Fibroblast of skin of right quadriceps (primary cell): ENCODE data around the gene APLN.

Experiments
- DNase-seq: peaks from one replicate; pipeline ENCODE4 v3.0.0-alpha.2; 2013

The APLN gene, protein sequence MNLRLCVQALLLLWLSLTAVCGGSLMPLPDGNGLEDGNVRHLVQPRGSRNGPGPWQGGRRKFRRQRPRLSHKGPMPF

DNA sequence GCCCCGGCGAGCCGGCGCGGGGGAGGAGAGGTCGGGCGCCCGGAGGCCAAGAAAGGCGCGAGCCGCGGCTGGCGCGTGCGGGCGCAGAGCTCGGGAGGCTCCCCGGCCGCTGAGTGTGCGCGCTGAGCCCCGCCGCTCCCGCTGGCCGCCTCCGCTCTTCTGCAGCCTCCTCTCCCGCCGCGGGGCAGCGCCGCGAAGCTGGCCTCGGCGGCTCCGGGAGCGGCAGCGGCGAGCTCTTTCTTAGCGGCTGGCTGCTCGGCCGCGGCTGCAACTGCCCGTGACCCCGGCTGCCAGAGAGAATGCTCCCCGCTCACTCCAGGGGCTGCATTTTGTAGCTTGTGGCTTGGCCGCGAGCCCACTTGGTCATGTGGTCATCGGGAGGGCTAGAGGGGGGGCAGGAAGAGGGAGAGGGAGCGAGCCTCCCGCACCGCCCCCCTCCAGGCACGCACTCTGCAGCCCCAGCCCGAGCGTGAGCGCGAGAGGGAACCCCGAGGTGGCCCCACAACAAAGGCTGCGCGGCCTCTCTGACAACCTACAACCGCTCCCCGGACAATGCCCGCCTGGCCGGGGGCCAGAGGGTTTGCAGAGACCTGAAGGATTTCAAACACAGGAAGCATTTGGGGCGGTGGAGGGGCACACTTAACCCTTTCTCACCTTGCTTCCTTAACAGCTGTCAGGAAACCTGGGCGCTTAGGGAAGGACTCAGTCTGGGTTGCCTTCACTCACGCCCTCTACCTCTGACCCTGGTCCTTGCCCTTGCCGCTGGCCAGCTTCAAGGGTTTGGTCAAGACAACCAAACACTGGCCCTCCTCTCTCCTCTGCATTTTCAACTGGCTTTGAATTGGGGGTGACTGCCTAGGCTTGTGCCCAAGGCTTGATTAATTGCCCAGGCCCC is at the start of gene APLN:
Gene APLN, minus strand, starts transcription at position 305 of the 895 bp plus-strand sequence. CDS start 326 bp downstream, outside the sequence.
- DNase-seq, result peak; percentile 19

DNA sequence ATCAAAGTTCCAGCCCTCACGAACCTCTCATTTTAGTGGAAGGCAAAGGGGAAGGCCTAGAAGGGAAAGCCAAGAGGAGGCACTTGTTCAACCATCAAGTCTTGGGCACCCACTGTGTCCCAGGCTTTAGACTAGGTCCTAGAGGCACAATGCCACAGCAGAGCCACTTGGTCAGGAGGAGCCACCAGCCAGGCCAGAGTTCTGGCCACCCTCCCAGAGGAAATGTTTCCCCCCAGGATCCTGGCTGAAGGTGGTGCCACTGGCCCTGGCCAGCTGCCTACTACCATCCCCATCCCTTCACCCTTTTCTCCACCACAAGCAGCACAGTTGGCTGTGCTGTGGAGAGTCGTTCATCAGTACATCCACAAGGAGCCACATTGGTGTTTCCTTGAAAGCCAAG is 49.7 kb upstream of the APLN start:
- DNase-seq, result no peak

DNA sequence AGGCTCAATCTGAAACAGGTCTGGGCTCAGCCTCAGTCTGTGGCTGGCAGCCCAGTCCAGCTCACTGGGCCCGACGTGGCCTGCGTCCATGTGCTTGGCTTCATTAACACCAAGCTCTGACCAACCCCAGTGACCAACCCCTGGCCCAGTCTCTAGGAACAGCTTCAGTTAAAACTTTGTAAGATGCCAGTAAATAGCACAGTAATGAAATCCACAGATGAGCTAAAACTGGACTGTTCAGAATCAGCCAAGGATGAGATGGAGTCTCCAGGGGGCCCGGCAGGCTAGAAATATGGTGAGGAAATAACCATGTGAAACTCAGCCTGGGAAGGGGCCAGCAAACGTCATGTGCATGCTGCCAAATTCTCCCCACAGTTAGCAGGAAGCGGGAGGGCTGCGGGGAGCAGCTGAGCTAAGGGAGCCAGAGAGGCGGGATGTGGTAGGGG is 46.9 kb upstream of the APLN start:
- peak; percentile 63 for DNase-seq

DNA sequence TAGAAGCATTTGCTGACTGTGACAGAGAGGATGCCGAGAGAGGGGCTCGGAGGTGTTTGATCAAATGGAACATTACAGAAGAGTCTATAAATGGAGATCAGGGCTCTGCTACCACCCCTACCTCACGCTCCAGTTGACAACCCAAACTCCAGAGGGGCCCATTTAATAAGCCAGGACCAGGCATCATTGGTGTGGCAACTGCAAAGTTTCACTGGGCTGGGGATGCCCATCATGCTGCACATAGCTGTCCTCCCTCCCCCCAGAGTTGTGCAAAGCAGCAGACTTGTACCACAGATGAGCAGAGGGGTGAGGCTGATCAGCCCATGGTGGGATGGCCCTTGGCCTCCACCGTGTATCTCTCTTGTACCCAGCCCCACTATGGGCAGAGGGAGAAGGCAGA is 45.8 kb upstream of the APLN start:
- DNase-seq, result no peak

DNA sequence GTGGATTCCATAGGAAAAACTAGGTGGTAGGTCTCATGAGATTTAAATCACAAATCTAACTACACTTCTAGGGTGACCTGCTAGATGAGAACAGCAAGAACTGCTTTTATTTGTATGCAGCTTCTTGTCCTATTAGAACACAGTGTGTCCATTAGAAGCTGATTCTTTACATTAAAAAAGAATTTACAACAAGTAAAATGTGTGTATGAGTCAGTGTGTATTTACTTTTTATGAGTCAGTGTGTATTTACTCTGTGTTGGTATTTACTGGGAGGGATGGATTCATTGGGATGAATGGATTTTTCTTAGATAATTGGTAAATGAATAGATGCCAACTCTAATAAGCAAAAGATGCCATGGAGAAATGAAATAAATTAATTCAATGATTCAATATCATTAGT is 43.4 kb upstream of the APLN start:
- no peak for DNase-seq

DNA sequence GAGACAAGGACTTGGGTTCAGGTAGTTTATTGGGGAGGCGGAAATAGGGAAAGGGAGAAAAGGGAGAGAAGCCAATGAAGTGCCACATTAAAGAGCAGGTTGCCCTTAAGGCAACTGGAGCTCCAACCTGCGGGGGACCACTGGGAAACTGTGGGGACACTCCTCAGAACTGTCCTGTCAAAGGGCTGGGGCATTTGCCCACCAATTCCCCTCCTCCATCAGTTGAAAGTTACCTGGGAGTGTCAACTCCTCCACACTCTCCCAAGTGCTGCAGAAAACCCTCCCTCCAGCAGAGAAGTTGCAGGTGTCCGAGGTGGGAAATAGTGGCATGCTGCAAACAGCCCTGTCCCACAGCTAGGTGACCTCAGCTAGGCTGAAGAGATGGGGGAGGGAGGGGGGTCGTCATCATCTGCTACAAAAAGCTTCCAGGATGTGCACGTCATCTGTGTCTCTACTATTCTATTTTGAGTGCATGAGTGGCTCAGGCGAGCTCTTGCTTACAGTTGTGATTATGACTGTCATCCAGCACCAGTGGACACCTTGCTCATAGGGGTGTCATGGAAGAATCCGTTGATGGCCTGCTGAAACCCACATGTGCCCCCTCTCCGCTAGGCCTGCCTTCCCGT is 42.6 kb upstream of the APLN start:
- DNase-seq, result no peak

DNA sequence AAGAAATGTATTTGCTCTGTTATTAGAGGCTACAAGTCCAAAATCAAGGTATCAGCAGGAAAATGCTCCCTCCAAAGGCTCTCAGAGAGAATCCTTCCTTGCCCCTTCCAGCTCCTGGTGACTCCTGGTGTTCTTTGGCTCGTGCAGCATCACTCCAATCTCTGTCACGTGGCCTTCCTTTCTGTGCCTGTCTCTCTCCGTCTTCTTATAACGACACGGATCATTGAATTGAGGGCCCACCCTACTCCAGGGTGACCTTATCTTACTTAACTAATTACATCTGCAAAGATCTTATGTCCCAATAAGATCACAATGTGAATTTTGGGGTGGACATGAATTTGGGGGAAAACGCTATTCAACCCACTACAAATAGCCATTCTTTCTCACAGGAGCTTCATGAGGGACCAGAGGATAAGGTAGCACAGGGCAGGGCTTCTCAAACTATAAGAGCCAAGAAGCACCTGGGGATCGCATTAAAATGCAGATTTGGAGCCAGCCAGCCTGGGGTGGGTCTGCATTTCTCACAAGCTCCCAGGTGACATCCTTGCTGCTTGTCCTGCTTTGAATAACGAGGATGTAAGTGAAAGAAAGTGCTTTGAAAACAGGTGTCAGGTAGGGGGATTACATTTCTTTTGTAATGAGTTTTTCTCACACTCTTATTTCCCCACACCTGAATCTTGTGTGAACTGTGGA is 41.9 kb upstream of the APLN start:
- no peak for DNase-seq

DNA sequence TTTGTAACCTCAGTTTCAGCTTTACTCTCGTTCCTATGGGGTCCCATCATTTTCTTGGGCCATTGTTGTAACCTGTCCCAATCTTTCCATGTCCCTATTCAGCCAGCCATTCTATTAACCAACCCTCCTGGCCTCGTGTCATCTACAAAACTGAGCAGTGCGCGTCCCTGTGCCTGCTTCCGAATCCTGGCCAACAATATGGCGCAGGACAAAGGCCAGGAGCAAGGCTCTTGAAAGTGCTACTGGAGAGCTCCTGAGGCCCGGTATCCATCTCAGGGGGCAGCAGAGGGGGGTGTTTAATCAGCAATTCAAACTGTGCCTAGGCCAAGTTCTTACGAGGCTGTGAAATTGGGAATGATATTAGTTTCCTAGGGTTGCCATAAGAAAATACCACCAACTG is 41.2 kb upstream of the APLN start:
- DNase-seq, result no peak

DNA sequence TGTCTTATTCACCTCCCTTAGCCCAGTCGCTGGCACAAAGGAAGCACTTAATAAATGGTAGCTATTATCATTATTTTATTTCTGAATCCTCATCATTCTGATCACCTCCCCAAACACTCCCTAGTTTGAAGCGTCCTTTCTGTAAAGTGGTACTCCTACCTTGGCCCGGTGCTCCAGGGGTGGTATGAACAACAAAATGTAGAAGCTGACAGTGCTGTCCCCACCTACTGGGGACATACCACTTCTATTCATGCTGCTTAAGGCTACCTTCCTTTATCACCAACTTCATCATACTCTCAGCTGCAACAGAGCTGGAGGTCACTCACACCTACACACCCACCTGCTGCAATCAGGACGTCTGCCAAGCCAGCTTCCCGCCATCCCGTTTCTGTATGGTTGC is 40.8 kb upstream of the APLN start:
- no peak for DNase-seq

DNA sequence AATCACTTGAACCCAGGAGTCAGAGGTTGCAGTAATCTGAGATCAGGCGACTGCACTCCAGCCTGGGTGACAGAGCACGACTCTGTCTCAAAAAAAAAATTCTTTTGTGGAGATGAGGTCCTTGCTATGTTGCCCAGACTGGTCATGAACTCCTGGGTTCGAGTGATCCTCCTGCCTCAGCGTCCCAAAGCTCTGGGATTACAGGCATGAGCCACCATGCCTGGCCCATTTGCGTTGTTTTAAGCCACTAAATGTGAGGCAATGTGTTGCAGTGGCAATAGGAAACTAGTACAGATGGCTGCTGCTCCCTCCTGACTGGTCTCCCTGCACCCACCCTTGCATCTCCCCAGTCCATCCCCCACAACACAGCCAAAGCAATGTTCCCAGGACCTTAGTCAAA is 40.0 kb upstream of the APLN start:
- no peak for DNase-seq

DNA sequence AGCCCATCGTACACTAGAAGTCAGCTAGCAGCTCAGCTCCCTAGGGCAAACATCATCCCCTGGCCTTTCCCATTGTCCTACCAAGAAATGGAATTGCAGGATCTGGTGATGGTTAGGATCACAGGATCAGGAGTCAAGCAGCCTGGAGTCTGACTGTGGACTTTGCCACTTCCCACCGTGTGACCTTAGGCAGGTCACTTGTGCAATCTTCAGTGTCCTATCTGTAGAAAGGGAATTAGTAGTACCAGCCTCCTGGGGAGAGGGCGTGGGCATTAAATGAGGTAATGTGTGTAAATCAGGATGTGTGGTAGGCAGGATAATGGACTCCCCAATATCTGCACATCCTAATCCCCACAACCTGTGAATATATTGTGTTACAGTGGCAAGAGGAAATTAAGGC is 38.6 kb upstream of the APLN start:
- DNase-seq, result no peak

DNA sequence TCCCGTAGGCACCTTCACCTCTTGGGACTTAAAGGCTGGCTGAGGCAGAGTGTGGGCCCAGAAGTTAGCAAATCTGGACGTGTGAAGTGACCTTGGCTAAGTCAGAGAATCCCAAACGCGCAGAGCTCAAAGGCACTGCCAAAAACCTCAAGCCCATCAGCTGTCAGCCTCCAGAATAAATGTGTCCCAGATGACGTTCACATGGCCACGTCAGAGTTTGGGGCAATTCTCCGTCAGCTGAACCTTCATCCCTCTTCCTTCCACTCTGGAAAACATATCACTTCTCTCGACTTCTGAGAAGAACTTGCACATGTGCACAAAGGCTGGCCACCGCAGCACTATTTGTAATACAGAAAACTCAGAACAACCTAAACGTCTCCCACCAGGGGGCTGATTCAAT is 35.7 kb upstream of the APLN start:
- peak; percentile 56 for DNase-seq

DNA sequence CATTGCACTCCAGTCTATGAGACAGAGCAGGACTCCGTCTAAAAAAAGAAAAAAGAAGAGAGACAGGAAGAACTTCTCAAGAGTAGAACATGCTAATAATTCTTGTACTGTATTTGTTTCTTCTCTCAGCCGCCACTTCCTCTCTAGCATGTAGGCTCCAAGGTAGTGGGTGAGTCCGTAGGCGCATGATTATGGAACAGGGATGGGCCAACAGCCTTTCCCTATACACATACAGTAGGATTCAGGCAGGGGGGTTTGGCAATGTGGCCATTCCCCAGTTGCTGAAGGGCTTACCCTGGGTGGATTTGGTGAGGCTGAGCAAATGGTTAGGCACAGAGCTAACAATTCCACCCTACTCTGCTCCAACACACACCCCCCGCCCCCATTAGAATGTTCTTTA is 35.0 kb upstream of the APLN start:
- DNase-seq, result no peak

DNA sequence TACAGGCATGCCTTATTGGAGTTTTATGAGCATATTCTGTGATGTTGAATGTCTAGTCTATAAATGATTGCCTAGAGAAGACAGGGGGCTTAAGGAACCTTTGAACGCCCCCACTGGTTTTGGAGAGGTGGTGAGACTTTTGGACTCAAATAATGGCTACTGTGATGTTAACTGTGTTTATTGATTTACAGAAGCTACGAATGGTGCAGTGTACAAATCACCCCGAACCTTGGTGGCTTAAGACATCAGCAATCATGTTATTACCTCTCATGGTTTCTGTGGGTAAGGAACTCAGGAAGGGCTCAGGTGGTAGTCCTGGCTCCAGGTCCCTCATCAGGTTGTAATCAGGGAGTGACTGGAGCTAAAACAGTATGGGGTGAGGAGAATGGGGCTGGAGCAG is 33.3 kb upstream of the APLN start:
- no peak for DNase-seq

DNA sequence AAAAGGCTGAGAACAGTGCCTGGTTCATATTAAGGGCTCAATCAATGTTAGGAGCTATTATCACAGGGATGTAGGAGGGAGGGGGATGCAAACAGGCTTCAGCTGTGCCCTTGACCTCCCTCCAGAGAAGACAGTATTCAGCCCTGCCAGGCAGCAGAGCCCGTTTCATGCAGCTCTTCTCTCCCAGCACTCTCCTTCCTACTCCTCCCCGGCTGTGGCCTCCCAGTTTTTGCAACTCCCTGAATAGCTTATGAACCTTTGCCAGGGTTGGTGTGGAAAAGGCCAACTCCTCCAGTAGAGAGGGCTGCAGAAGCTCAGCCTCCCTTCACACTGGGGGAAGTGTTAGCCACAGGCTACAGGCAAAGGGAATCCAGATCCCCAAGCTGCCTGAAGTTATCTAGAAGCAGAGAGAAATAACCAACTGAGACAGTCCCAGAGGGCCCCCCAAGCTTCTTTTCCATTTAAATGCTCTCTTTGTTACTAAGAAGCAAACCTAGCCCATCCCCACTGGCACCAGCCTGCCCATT is 31.7 kb upstream of the APLN start:
- peak; percentile 23 for DNase-seq

DNA sequence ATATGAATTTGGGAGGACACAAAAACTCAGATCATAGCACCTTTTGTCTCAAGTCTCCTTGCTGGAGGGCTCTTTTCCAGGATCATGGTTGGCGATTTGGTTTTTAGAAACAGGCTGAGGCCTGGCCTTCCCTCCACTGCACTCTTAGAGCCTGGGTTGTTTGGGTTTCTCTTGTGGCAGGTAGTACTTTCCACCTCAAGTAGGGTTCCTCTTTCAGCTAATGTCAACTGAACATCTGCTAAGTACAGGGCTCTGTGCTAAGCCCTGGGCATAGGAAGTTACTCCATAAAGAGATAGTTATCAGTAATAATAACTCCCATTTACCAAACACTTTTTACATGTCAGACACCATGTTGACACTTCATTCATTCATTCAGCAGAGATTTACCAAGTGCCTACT is 28.2 kb upstream of the APLN start:
- no peak for DNase-seq

DNA sequence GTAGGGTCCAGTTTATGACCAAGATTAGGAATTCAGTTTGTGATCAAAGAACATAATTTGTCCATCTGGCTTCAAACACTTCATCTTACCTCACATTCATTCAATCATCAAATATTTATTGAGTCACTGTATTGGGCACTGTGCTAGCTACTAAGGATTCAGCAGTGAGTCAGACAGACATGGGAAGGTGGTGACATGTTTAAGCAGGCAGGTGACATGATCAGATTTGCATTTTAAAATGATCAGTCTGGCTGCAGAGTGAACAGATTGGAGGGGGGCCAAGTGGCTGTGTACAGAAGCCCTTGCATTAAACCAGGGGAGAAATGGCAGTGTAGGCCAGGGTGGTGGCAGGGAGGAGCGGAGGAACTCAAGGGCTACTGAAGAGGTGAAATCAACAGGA is 25.1 kb upstream of the APLN start:
- DNase-seq, result no peak

DNA sequence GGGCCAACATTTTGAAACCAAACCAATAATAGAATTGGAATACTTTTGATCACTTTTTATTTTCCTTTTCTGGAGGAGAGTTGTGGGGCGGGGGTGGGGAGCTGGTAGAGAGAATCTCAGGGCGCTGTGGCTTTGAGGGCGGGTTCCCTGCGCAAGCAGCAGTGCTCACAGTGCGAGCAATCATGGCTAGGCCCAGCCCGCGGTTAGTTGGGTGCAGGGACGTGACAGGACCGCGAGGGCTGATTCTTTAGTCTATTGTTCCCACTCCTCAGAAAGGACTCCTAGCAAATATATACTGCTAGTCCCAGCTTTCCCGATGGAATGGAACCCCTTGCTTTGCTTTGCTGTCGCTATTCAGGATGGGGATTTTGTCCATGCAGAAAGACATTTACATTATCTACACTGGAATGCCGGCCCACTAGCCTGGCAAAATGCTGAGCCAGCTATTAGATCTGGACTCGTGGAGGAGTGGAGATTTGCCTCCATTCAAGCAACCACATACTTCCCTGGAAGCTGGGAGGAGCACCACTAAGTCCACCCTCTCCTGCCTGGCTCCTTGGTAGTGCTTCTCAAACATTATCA is 23.9 kb upstream of the APLN start:
- DNase-seq, result no peak

DNA sequence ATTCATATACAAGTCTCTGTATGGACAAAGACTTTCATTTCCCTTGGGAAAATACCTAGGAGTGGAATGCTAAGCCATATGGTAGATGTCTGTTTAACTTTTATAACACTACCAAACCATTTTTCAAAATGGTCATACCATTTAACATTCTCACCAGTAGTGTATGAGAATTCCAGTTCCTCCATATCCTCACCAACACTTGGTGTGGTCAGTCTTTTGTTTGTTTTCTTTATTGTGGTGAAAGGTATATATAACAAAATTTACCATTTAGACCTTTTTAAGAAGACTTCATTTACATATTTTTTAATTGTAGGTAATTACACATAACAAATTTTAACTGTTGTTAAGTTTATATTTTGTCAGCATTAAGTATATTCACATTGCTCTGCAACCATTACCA is 12.7 kb upstream of the APLN start:
- no peak for DNase-seq

DNA sequence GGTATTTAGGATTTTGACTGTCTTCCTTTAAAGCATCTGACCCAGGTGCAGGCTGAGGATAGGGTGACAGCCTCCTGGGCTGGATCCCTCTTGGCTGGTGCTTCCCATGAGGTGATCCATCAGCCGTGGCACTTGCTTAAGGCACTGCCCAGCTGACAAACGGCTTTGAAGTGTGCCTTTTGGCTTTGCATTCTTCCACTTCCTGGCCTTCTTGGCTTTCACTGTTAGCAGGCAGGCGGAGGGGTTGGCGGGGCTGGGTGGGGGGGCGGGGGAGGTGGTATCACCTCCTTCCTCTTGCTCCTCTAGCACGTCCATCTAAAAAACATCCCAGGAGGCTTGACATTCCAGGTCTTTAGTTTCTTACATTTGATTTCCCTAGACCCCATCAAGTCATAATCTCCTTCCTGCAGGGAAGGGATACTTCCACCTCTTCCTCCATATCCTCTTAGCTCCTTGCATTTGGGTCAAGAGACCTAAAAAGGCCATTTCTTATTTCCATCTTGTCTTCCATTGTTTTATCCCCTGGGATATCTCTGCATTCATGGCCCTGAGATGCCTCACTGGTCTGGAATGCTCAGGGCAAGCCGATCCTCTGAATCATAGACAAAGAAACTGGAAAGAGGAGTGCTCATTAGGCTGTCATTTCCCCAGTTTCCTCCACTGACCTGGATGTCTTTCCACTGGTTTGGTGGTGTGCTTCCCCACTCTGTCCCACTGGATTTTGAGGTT is 11.3 kb upstream of the APLN start:
- DNase-seq, result peak; percentile 88

DNA sequence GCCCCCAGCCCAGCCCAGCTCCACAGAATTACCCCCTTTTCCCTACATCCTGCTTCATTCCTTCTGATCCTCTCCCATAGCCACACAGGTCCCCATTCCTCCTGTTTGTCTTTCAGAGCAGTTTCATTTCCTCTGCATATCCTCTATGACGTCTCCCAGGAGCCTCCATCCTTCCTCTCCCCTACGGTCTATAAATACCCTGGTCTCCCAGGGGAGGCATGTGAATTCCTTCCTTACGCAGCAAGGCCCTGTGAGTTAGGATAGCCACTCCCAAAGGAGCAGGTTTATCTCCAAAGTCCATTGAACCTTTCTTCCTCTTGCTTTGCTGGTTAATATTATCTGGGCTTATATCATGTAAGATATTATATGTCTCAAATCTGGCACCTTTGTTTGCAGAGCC is 8.4 kb upstream of the APLN start:
- DNase-seq, result peak; percentile 78

DNA sequence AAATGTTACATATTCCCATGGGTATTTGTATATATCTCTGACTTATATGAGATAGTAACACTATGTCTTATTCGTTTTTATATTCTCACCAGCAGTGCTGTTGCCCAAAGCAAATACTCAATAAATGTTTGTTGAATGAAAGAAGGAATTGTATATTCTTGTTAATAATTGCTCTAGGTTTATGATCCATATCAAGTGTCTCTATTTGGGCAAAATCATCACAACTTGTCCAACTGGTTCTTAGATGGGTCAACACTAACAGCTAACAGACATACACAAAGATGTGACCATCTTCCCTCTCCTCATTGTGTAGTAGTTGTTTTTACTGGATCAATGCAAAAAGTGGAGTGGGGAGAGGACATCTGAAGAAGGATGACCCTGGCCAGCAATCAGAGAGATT is 6.6 kb upstream of the APLN start:
- DNase-seq, result no peak
